ENCODE results near the gene FASTKD1. TPM values are rescaled to one million over a fixed set of nuclear protein-coding genes. Genes with fewer than 3 reads are reported as not detected.
A peak's percentile ranks its signal among the peaks of the same experiment; 100 is the strongest.
"Not testable (repeated sequence)": the region's sequence is repeated elsewhere in the genome, so short reads cannot be mapped to it uniquely, and the experiment has no call there.

Gene FASTKD1
- polyA plus RNA-seq, 2 of the 4 experiments (the other 2 are of a cell fraction): 28.1 to 52.9 TPM

GRCh38 chr2:169569948-169570347 is 3.7 kb downstream of the FASTKD1 start (continued):
- TF ChIP-seq HOXB5 (CRISPR knock-in tag; IDR thresholded peaks at IDR 0.05): no peak
- no peak for TF ChIP-seq JUNB (IDR thresholded peaks at IDR 0.05)

DNA sequence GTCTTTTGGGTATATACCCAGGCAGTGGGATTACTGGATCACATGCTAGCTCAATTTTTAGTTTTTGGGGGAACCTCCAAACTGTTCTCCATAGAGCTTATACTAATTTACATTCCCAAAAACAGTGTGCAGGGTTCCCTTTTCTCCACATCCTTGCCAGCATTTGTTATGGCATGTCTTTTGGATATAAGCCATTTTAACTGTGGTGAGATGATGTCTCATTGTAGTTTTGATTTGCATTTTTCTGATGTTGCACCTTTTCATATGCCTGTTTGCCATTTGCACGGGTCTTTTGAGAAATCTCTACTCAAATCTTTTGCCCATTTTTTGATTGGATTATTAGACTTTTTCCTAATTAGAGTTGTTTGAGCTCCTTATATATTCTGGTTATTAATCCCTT is 8.0 kb downstream of the FASTKD1 start:
- Histone ChIP-seq H3K4me2 (no peak overlapping the region), H3K27ac (no peak overlapping the region), H3K4me3 (no peak overlapping the region), H3K9me3 (no peaks in the 10 kb centered on the region), H3K4me1 (no peaks in the 10 kb centered on the region)
- ChIA-PET POLR2A (no interaction called here), CTCF (no interaction called here)
- DNase-seq (ENCODE audit: low read depth in 1 of 2, low spot score in 1 of 2): no peak
- FAIRE-seq: no peak
- no peak for TF ChIP-seq FOXS1 (CRISPR knock-in tag; IDR thresholded peaks at IDR 0.05)
- no peak for ATAC-seq
- 30% methylated on average over 1 of the region's 1 CpG for WGBS (ENCODE audit: missing lambda C conversion rate)

GRCh38 chr2:169562519-169562918 is 11.1 kb downstream of the FASTKD1 start:
- DNase-seq (ENCODE audit: low read depth in 1 of 2, low spot score in 1 of 2) (no peak), FAIRE-seq (no peak), ATAC-seq (no peak)
- Histone ChIP-seq H3K4me1 (no peaks in the 10 kb centered on the region), H3K4me2 (no peak overlapping the region), H3K9me3 (no peaks in the 10 kb centered on the region), H3K4me3 (no peak overlapping the region), H3K27ac (no peak overlapping the region)
- CTCF ChIA-PET: interaction anchor here (1.0 to 1.4 kb wide), 3 partner anchors 11 to 83 kb away, joined by 3 to 4 read pairs (median 3); partner anchors contain the start of gene FASTKD1
- WGBS (ENCODE audit: missing lambda C conversion rate): 94% methylated on average over 2 of the region's 2 CpGs
- TF ChIP-seq, protein P1, sequence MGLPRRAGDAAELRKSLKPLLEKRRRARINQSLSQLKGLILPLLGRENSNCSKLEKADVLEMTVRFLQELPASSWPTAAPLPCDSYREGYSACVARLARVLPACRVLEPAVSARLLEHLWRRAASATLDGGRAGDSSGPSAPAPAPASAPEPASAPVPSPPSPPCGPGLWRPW (IDR thresholded peaks at IDR 0.05): no peak
- no peak for TF ChIP-seq SREBF2 (IDR thresholded peaks at IDR 0.05)
- TF ChIP-seq, protein P2, sequence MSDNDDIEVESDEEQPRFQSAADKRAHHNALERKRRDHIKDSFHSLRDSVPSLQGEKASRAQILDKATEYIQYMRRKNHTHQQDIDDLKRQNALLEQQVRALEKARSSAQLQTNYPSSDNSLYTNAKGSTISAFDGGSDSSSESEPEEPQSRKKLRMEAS (IDR thresholded peaks at IDR 0.05): no peak
- TF ChIP-seq CTCF (IDR thresholded peaks at IDR 0.05): no peak
- TF ChIP-seq KDM1A (IDR thresholded peaks at IDR 0.05; ENCODE audit: low read depth): no peak
- TF ChIP-seq, protein P3, sequence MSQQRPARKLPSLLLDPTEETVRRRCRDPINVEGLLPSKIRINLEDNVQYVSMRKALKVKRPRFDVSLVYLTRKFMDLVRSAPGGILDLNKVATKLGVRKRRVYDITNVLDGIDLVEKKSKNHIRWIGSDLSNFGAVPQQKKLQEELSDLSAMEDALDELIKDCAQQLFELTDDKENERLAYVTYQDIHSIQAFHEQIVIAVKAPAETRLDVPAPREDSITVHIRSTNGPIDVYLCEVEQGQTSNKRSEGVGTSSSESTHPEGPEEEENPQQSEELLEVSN (IDR thresholded peaks at IDR 0.05; ENCODE audit: borderline replicate concordance, low read depth): no peak
- no peak for TF ChIP-seq PHF8 (IDR thresholded peaks at IDR 0.05; ENCODE audit: borderline replicate concordance, low read depth)
- POLR2A ChIA-PET: no interaction called here

DNA sequence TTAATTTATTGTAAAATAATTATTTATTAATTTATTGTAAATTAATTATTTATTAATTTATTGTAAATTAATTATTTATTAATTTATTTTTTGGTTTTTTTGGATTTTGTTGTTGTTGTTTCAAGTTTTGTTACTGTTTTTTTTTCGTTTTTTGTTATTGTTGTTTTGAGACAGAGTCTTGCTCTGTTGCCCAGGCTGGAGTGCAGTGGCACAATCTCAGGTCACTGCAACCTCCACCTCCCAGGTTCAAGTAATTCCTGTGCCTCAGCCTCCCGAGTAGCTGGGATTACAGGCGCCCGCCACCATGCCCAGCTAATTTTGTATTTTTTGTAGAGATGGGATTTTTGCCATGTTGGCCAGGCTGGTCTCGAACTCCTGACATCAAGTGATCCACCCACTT is 11.6 kb downstream of the FASTKD1 start:
- WGBS (ENCODE audit: missing lambda C conversion rate): 93% methylated on average over 5 of the region's 5 CpGs
- DNase-seq (ENCODE audit: low read depth in 1 of 2, low spot score in 1 of 2); H3K4me1 ChIP-seq; FAIRE-seq; H3K4me2 ChIP-seq; POLR2A ChIA-PET; H3K27ac ChIP-seq; H3K9me3 ChIP-seq; ATAC-seq; H3K4me3 ChIP-seq: not testable (repeated sequence)
- CTCF ChIA-PET: interaction anchor here (1.0 to 1.4 kb wide), 3 partner anchors 11 to 82 kb away, joined by 3 to 4 read pairs (median 3); partner anchors contain the start of gene FASTKD1
- peak; percentile 93; the same call in 1 of the 2 replicates for TF ChIP-seq CHD4 (IDR thresholded peaks at IDR 0.05; ENCODE audit: borderline replicate concordance)

- 91% methylated on average over 1 of the region's 1 CpG for WGBS (ENCODE audit: missing lambda C conversion rate)
- Histone ChIP-seq H3K4me2 (no peak overlapping the region), H3K9me3 (no peaks in the 10 kb centered on the region), H3K4me1 (no peaks in the 10 kb centered on the region), H3K27ac (no peak overlapping the region), H3K4me3 (no peak overlapping the region)
- TF ChIP-seq CHD4 (IDR thresholded peaks at IDR 0.05; ENCODE audit: borderline replicate concordance) (peak; percentile 42; the same call in 1 of the 2 replicates), ATOH8 (CRISPR knock-in tag; IDR thresholded peaks at IDR 0.05; ENCODE audit: low read depth) (no peak)
- ChIA-PET CTCF (no interaction called here), POLR2A (no interaction called here)
- FAIRE-seq (no peak), ATAC-seq (no peak), DNase-seq (ENCODE audit: low read depth in 1 of 2, low spot score in 1 of 2) (no peak)
These were observed 12.3 kb downstream of the FASTKD1 start for GRCh38 chr2:169561364-169561763.

Data from A549 (cell line).